Endodermal cell (in vitro differentiated cells): Measurements from ENCODE around the gene ARAP2. TPM values are rescaled to one million over a fixed set of nuclear protein-coding genes. Genes with fewer than 3 reads are reported as not detected.

Experiments used
- DNase-seq: peaks from one replicate; pipeline ENCODE4 v3.0.0-alpha.2; 2017
- H3K27ac ChIP-seq: 2 replicates; pipeline ENCODE4 v1.5.1; 2013; ENCODE audit warnings: mild to moderate bottlenecking, low read depth, low read length, moderate library complexity
- H3K27me3 ChIP-seq: 2 replicates; pipeline ENCODE4 v1.6.1; 2013; ENCODE audit warnings: mild to moderate bottlenecking, low read length, moderate library complexity; ENCODE audit not compliant: insufficient read depth, control insufficient read depth, poor library complexity, severe bottlenecking
- H3K36me3 ChIP-seq: 2 replicates; pipeline ENCODE4 v1.7.0; 2013; ENCODE audit warnings: mild to moderate bottlenecking, low read length, moderate library complexity; ENCODE audit not compliant: control insufficient read depth, insufficient read depth
- H3K4me1 ChIP-seq: one replicate; pipeline ENCODE4 v1.7.0; 2013; ENCODE audit warnings: low read length; ENCODE audit not compliant: control insufficient read depth, insufficient read depth
- H3K4me3 ChIP-seq: 2 replicates; pipeline ENCODE4 v1.5.1; 2013; ENCODE audit warnings: mild to moderate bottlenecking, low read length, moderate library complexity
- H3K9ac ChIP-seq: 2 replicates; pipeline ENCODE4 v1.6.1; 2013; ENCODE audit warnings: mild to moderate bottlenecking, low read length, moderate library complexity; ENCODE audit not compliant: poor library complexity, severe bottlenecking; ENCODE audit errors: extremely low read depth
- H3K9me3 ChIP-seq: 2 replicates; pipeline ENCODE4 v1.6.1; 2013; ENCODE audit warnings: mild to moderate bottlenecking, low read length, moderate library complexity; ENCODE audit not compliant: control insufficient read depth
- H3K27ac Mint-ChIP-seq: 2 replicates; pipeline ENCODE4 v1.8.0; 2020; ENCODE audit warnings: mixed read lengths
- H3K27me3 Mint-ChIP-seq: 2 replicates; pipeline ENCODE4 v1.8.0; 2021; ENCODE audit warnings: mild to moderate bottlenecking, mixed read lengths; ENCODE audit not compliant: insufficient read depth
- H3K36me3 Mint-ChIP-seq: 2 replicates; pipeline ENCODE4 v1.8.0; 2020; ENCODE audit warnings: low read depth, mixed read lengths
- H3K4me1 Mint-ChIP-seq: 2 replicates; pipeline ENCODE4 v1.8.0; 2020; ENCODE audit warnings: mixed read lengths
- H3K4me3 Mint-ChIP-seq: 2 replicates; pipeline ENCODE4 v1.8.0; 2020; ENCODE audit warnings: mild to moderate bottlenecking, moderate library complexity, mixed read lengths
- H3K9me3 Mint-ChIP-seq: 2 replicates; pipeline ENCODE4 v1.8.0; 2020; ENCODE audit warnings: mild to moderate bottlenecking, mixed read lengths
- WGBS, 2 experiments: methylation state at CpG; one replicate each; pipeline versions ENCODE4 v1.1.5 to v1.1.7; 2013; ENCODE audit warnings: missing lambda C conversion rate in 2 of 2, mixed read lengths in 1 of 2; ENCODE audit not compliant: insufficient coverage in 1 of 2, insufficient read length in 1 of 2; 5-methylcytosine and 5-hydroxymethylcytosine counted together
- total RNA-seq, 2 donors: library from RNA; stranded (reverse); fragmentation: NEBNext Ultra II Directional in 1 of 2; extraction: Animal tissue kit (Norgen Biotek cat#: 25700) in 1 of 2; gene quantifications; 2 replicates in 1 of 2; 3 replicates in 1 of 2; pipeline ENCODE4 v1.2.1, GENCODE V29; 2021
- TF ChIP-seq, protein P1 (sequence below): fragments of 200-600 bp; sonication (generic); conservative IDR thresholded peaks from 2 replicates; pipeline ENCODE4 v1.5.0; 2021; ENCODE audit warnings: antibody characterized with exemption, mild to moderate bottlenecking

ARAP2 gene
- total RNA-seq, 2 donors from 2014 or later: 2.2 to 5.5 TPM

- TF ChIP-seq, protein P1, sequence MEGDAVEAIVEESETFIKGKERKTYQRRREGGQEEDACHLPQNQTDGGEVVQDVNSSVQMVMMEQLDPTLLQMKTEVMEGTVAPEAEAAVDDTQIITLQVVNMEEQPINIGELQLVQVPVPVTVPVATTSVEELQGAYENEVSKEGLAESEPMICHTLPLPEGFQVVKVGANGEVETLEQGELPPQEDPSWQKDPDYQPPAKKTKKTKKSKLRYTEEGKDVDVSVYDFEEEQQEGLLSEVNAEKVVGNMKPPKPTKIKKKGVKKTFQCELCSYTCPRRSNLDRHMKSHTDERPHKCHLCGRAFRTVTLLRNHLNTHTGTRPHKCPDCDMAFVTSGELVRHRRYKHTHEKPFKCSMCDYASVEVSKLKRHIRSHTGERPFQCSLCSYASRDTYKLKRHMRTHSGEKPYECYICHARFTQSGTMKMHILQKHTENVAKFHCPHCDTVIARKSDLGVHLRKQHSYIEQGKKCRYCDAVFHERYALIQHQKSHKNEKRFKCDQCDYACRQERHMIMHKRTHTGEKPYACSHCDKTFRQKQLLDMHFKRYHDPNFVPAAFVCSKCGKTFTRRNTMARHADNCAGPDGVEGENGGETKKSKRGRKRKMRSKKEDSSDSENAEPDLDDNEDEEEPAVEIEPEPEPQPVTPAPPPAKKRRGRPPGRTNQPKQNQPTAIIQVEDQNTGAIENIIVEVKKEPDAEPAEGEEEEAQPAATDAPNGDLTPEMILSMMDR: no peak
- Histone ChIP-seq H3K4me3 (no peak overlapping the region), H3K9me3 (no peaks in the 10 kb centered on the region), H3K36me3 (no peaks in the 10 kb centered on the region), H3K9ac (no peak overlapping the region), H3K27me3 (no peaks in the 10 kb centered on the region), H3K27ac (no peak overlapping the region), H3K4me1 (no peaks in the 10 kb centered on the region)
- Mint-ChIP-seq H3K9me3 (no peaks in the 10 kb centered on the region), H3K27me3 (no peaks in the 10 kb centered on the region), H3K4me3 (no peak overlapping the region), H3K27ac (no peak overlapping the region), H3K36me3 (no peaks in the 10 kb centered on the region), H3K4me1 (peaks cover 5% of the 10 kb centered on the region)
- 75% methylated on average over 1 of the region's 1 CpG; no CpG with 5 or more reads in 1 of the 2 experiments for WGBS, 2 experiments
- DNase-seq: no peak
Observed at GRCh38 chr4:36222702-36223101, 21.6 kb downstream of the ARAP2 start.

DNA sequence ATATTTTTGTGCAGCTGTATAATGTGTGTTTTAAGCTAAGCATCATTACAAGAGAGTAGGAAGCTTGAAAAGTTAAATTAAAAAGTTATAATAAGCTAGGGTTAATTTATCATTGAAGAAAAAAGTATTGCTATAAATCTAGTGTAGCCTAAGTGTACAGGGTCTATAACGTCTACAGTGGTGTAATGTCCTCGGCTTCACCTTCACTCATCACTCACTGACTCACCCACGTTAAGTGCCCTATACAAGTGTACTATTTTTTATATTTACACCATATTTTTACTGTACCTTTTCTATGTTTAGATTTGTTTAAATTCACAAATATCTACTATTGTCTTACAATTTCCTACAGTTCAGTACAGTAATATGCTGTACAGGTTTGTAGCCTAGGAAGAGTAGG, 23.5 kb downstream of the ARAP2 start:
- Histone ChIP-seq H3K27me3 (no peaks in the 10 kb centered on the region), H3K9ac (no peak overlapping the region), H3K4me3 (no peak overlapping the region), H3K36me3 (no peaks in the 10 kb centered on the region), H3K27ac (no peak overlapping the region), H3K9me3 (no peaks in the 10 kb centered on the region), H3K4me1 (no peaks in the 10 kb centered on the region)
- H3K36me3 Mint-ChIP-seq: no peaks in the 10 kb centered on the region
- DNase-seq: no peak
- H3K4me3 Mint-ChIP-seq: no peak overlapping the region
- H3K27ac Mint-ChIP-seq: no peak overlapping the region
- H3K4me1 Mint-ChIP-seq: no peaks in the 10 kb centered on the region
- 97% methylated on average over 3 of the region's 3 CpGs; no CpG with 5 or more reads in 1 of the 2 experiments for WGBS, 2 experiments
- H3K9me3 Mint-ChIP-seq: no peaks in the 10 kb centered on the region
- TF ChIP-seq, protein P1: no peak
- no peaks in the 10 kb centered on the region for H3K27me3 Mint-ChIP-seq

- TF ChIP-seq, protein P1: no peak
- H3K4me1 ChIP-seq: no peaks in the 10 kb centered on the region
Observed at GRCh38 chr4:36218121-36218520, 26.2 kb downstream of the ARAP2 start.

More at GRCh38 chr4:36218121-36218520, 26.2 kb downstream of the ARAP2 start:
- Mint-ChIP-seq H3K27me3 (no peaks in the 10 kb centered on the region), H3K36me3 (no peaks in the 10 kb centered on the region), H3K4me3 (no peak overlapping the region), H3K9me3 (no peaks in the 10 kb centered on the region), H3K4me1 (no peaks in the 10 kb centered on the region), H3K27ac (no peak overlapping the region)
- Histone ChIP-seq H3K4me3 (no peak overlapping the region), H3K27ac (no peak overlapping the region), H3K9me3 (no peaks in the 10 kb centered on the region), H3K36me3 (no peaks in the 10 kb centered on the region), H3K27me3 (no peaks in the 10 kb centered on the region), H3K9ac (no peak overlapping the region)
- no peak for DNase-seq
